Liver (tissue), 9 donors: ENCODE measurements around the gene GIGYF1. TPM values are rescaled to one million over a fixed set of nuclear protein-coding genes. Genes with fewer than 3 reads are reported as not detected.

Source experiments
- DNase-seq: peaks from one replicate; pipeline ENCODE4 v3.0.0-alpha.2; 2017; ENCODE audit warnings: low spot score
- H3K27ac ChIP-seq, 2 donors: one replicate each; pipeline ENCODE4 v1.7.0; 2013; ENCODE audit warnings: inconsistent platforms in 2 of 2, low read length in 2 of 2, control low read depth in 1 of 2, low read depth in 1 of 2, mild to moderate bottlenecking in 1 of 2
- H3K27me3 ChIP-seq, 4 donors: one replicate each; pipeline versions ENCODE4 v1.6.1 to v1.7.0; 2013; ENCODE audit warnings: low read length in 3 of 4, inconsistent platforms in 1 of 4, mild to moderate bottlenecking in 1 of 4, moderate library complexity in 1 of 4; ENCODE audit not compliant: control insufficient read depth in 4 of 4, insufficient read depth in 4 of 4
- H3K36me3 ChIP-seq, 4 donors: one replicate each; pipeline versions ENCODE4 v1.6.1 to v1.7.0; 2013; ENCODE audit warnings: low read length in 3 of 4, mild to moderate bottlenecking in 3 of 4, low read depth in 1 of 4, moderate library complexity in 1 of 4; ENCODE audit not compliant: control insufficient read depth in 4 of 4, insufficient read depth in 3 of 4
- H3K4me1 ChIP-seq, 4 donors: one replicate each; pipeline versions ENCODE4 v1.6.1 to v1.7.0; 2013; ENCODE audit warnings: low read length in 3 of 4, mild to moderate bottlenecking in 3 of 4, moderate library complexity in 1 of 4; ENCODE audit not compliant: control insufficient read depth in 4 of 4, insufficient read depth in 4 of 4
- H3K4me3 ChIP-seq, 3 donors: one replicate each; pipeline versions ENCODE4 v1.6.1 to v1.7.0; 2013; ENCODE audit warnings: low read length in 3 of 3, control low read depth in 1 of 3, low read depth in 1 of 3, mild to moderate bottlenecking in 1 of 3
- H3K9ac ChIP-seq, 2 donors: one replicate each; pipeline ENCODE4 v1.7.0; 2013; ENCODE audit warnings: low read length in 2 of 2, mild to moderate bottlenecking in 2 of 2, moderate library complexity in 2 of 2, control low read depth in 1 of 2, low read depth in 1 of 2
- H3K9me3 ChIP-seq, 4 donors: one replicate each; pipeline versions ENCODE4 v1.6.1 to v1.7.0; 2013; ENCODE audit warnings: low read length in 3 of 4; ENCODE audit not compliant: control insufficient read depth in 4 of 4
- ATF3 ChIP-seq: IDR thresholded peaks from 2 replicates; pipeline ENCODE4 v1.6.1; 2016; ENCODE audit warnings: antibody characterized with exemption
- CTCF ChIP-seq: fragments of 150-350 bp; IDR thresholded peaks from 2 replicates; pipeline ENCODE4 v1.5.1; 2017; ENCODE audit warnings: improper control_type of control experiment, low read depth, low read length; ENCODE audit not compliant: missing input control
- EGR1 ChIP-seq, 2 donors: IDR thresholded peaks; 2 replicates each; pipeline ENCODE4 v1.6.1; 2016 to 2018; ENCODE audit warnings: antibody characterized with exemption in 2 of 2, low read depth in 2 of 2
- FOXA1 ChIP-seq: IDR thresholded peaks from 2 replicates; pipeline ENCODE4 v1.6.1; 2016; ENCODE audit warnings: antibody characterized with exemption
- FOXA2 ChIP-seq: IDR thresholded peaks from 2 replicates; pipeline ENCODE4 v1.6.1; 2016; ENCODE audit warnings: antibody characterized with exemption
- GABPA ChIP-seq, 2 donors: IDR thresholded peaks in 1 of 2; conservative IDR thresholded peaks in 1 of 2; 2 replicates each; pipeline ENCODE4 v1.6.1; 2016; ENCODE audit warnings: antibody characterized with exemption in 2 of 2, mild to moderate bottlenecking in 1 of 2, moderate library complexity in 1 of 2
- HNF4A ChIP-seq, 2 donors: conservative IDR thresholded peaks; 2 replicates each; pipeline ENCODE4 v1.6.1; 2016; ENCODE audit warnings: antibody characterized with exemption in 2 of 2, mild to moderate bottlenecking in 2 of 2
- HNF4G ChIP-seq: IDR thresholded peaks from 2 replicates; pipeline ENCODE4 v1.6.1; 2016; ENCODE audit warnings: antibody characterized with exemption
- JUND ChIP-seq, 2 donors: IDR thresholded peaks; 2 replicates each; pipeline ENCODE4 v1.6.1; 2016; ENCODE audit warnings: antibody characterized with exemption in 2 of 2
- MAX ChIP-seq: IDR thresholded peaks from 2 replicates; pipeline ENCODE4 v1.6.1; 2016; ENCODE audit warnings: antibody characterized with exemption
- NR2F2 ChIP-seq: IDR thresholded peaks from 2 replicates; pipeline ENCODE4 v1.6.1; 2016; ENCODE audit warnings: antibody characterized with exemption
- RAD21 ChIP-seq, 2 donors: IDR thresholded peaks; 2 replicates each; pipeline ENCODE4 v1.6.1; 2016; ENCODE audit warnings: antibody characterized with exemption in 2 of 2, mild to moderate bottlenecking in 2 of 2
- REST ChIP-seq: IDR thresholded peaks from 2 replicates; pipeline ENCODE4 v1.6.1; 2016; ENCODE audit warnings: antibody characterized with exemption, mild to moderate bottlenecking
- RXRA ChIP-seq, 2 donors: IDR thresholded peaks; 2 replicates each; pipeline ENCODE4 v1.6.1; 2017 to 2018; ENCODE audit warnings: antibody characterized with exemption in 2 of 2, mild to moderate bottlenecking in 1 of 2
- SP1 ChIP-seq: IDR thresholded peaks from 2 replicates; pipeline ENCODE4 v1.6.1; 2018; ENCODE audit warnings: antibody characterized with exemption, mild to moderate bottlenecking
- TAF1 ChIP-seq: conservative IDR thresholded peaks from 2 replicates; pipeline ENCODE4 v1.6.1; 2016; ENCODE audit warnings: antibody characterized with exemption, mild to moderate bottlenecking
- YY1 ChIP-seq: IDR thresholded peaks from 2 replicates; pipeline ENCODE4 v1.6.1; 2016; ENCODE audit warnings: antibody characterized with exemption, mild to moderate bottlenecking
- ZBTB33 ChIP-seq: IDR thresholded peaks from 2 replicates; pipeline ENCODE4 v1.6.1; 2016; ENCODE audit warnings: antibody characterized with exemption
- WGBS: extraction: QIAGEN DNeasy Blood & Tissue Kit; methylation state at CpG from one replicate; pipeline ENCODE4 v1.1.7; 2013; 5-methylcytosine and 5-hydroxymethylcytosine counted together
- polyA plus RNA-seq, 2 donors: library from polyadenylated mRNA; stranded (reverse) in 1 of 2; unstranded in 1 of 2; fragments of 200-250 nt in 1 of 2; fragments of >200 nt in 1 of 2; fragmentation: Nextera tagmentation in 1 of 2; extraction: Ambion mirVana in 1 of 2; gene quantifications; one replicate each; pipeline versions ENCODE4 v1.2.1 to v1.2.3, GENCODE V29; 2013 to 2015
- total RNA-seq, 2 donors: library from RNA; depleted of rRNA; stranded (reverse); fragments of >200 nt; gene quantifications; one replicate each; pipeline ENCODE4 v1.2.3, GENCODE V29; 2014
- donor health status: healthy.
- donor health status: healthy.
- donor health status: healthy.
- donor health status: healthy.
- donor health status: healthy.

Gene GIGYF1
- total and polyA plus RNA-seq, 4 donors: 6.8 to 12.7 (median 10.1) TPM

GRCh38 chr7:100681491-100682227, 12.4 kb downstream of the GIGYF1 start:
- Histone ChIP-seq H3K27ac (no peak overlapping the region), H3K9ac (no peak overlapping the region), H3K4me3 (no peak overlapping the region), H3K36me3 (peaks cover 13 to 73% (median 36%) of the 10 kb centered on the region in 4 donors), H3K27me3 (no peaks in the 10 kb centered on the region), H3K4me1 (peaks cover 0 to 5% (median 3%) of the 10 kb centered on the region in 4 donors), H3K9me3 (no peaks in the 10 kb centered on the region)
- no peak for DNase-seq
- TF ChIP-seq HNF4A (conservative IDR thresholded peaks at IDR 0.05) (no peak), RXRA (IDR thresholded peaks at IDR 0.05) (no peak), REST (no peak)
- 85% methylated on average over 29 of the region's 29 CpGs for WGBS

GRCh38 chr7:100680576-100681271, 13.3 kb downstream of the GIGYF1 start:
- WGBS: 92% methylated on average over 18 of the region's 18 CpGs
- Histone ChIP-seq H3K4me1 (peaks cover 0 to 11% (median 7%) of the 10 kb centered on the region in 4 donors), H3K27ac (no peak overlapping the region), H3K4me3 (no peak overlapping the region), H3K27me3 (no peaks in the 10 kb centered on the region), H3K9ac (no peak overlapping the region), H3K9me3 (no peaks in the 10 kb centered on the region), H3K36me3 (peaks cover 13 to 69% (median 32%) of the 10 kb centered on the region in 4 donors)
- DNase-seq: no peak
- TF ChIP-seq YY1 (no peak), RAD21 (IDR thresholded peaks at IDR 0.05) (no peak), HNF4A (conservative IDR thresholded peaks at IDR 0.05) (no peak), REST (no peak), ATF3 (no peak), EGR1 (IDR thresholded peaks at IDR 0.05; ENCODE audit: low read depth in 2 of 2) (no peak), JUND (IDR thresholded peaks at IDR 0.05) (no peak), SP1 (no peak), FOXA2 (no peak), GABPA (IDR thresholded peaks at IDR 0.05 in 1 of 2, conservative IDR thresholded peaks at IDR 0.05 in 1 of 2) (no peak), RXRA (IDR thresholded peaks at IDR 0.05) (no peak), NR2F2 (no peak), TAF1 (no peak), ZBTB33 (no peak), HNF4G (no peak), MAX (no peak), FOXA1 (no peak), CTCF (no peak)
